ENCODE data around the gene EDAR.

GRCh38 chr2:108944601-108945331, 44.3 kb downstream of the EDAR start:
- TF ChIP-seq, protein P1, sequence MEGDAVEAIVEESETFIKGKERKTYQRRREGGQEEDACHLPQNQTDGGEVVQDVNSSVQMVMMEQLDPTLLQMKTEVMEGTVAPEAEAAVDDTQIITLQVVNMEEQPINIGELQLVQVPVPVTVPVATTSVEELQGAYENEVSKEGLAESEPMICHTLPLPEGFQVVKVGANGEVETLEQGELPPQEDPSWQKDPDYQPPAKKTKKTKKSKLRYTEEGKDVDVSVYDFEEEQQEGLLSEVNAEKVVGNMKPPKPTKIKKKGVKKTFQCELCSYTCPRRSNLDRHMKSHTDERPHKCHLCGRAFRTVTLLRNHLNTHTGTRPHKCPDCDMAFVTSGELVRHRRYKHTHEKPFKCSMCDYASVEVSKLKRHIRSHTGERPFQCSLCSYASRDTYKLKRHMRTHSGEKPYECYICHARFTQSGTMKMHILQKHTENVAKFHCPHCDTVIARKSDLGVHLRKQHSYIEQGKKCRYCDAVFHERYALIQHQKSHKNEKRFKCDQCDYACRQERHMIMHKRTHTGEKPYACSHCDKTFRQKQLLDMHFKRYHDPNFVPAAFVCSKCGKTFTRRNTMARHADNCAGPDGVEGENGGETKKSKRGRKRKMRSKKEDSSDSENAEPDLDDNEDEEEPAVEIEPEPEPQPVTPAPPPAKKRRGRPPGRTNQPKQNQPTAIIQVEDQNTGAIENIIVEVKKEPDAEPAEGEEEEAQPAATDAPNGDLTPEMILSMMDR (IDR thresholded peaks at IDR 0.05 in 2 of 3, conservative IDR thresholded peaks at IDR 0.05 in 1 of 3; ENCODE audit: borderline replicate concordance in 1 of 3, insufficient read depth in 1 of 3, low read depth in 2 of 3, low read length in 2 of 3): peak in 2 of 3 experiments; percentile 17 to 26; a peak in 3 of 6 replicates
- TF ChIP-seq POLR2A (IDR thresholded peaks at IDR 0.05; ENCODE audit: borderline replicate concordance, extremely low read depth, insufficient read depth, insufficient read length): no peak
- TF ChIP-seq EZH2 (IDR thresholded peaks at IDR 0.05): no peak
- TF ChIP-seq CEBPB (IDR thresholded peaks at IDR 0.05; ENCODE audit: low read depth): no peak
- TF ChIP-seq POLR2AphosphoS5 (IDR thresholded peaks at IDR 0.05; ENCODE audit: low read depth, low read length): no peak
- TF ChIP-seq RAD21 (IDR thresholded peaks at IDR 0.05; ENCODE audit: low read depth): peak; percentile 9; the same call in 1 of the 2 replicates
- TF ChIP-seq, protein P2, sequence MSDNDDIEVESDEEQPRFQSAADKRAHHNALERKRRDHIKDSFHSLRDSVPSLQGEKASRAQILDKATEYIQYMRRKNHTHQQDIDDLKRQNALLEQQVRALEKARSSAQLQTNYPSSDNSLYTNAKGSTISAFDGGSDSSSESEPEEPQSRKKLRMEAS (IDR thresholded peaks at IDR 0.05): no peak
